Hepatocyte (in vitro differentiated cells): ENCODE results near the gene SLC12A4. TPM values are rescaled to one million over a fixed set of nuclear protein-coding genes. Genes with fewer than 3 reads are reported as not detected.

Source experiments
- DNase-seq: peaks from one replicate; pipeline ENCODE4 v3.0.0-alpha.2; 2016; ENCODE audit warnings: low spot score
- H2AFZ ChIP-seq: fragments of 200-600 bp; sonication (generic); 2 replicates; pipeline ENCODE4 v1.6.0; 2016; ENCODE audit warnings: antibody characterized with exemption, mild to moderate bottlenecking
- H3K27ac ChIP-seq: fragments of 200-600 bp; sonication (generic); 2 replicates; pipeline ENCODE4 v1.5.1; 2016; ENCODE audit warnings: mild to moderate bottlenecking
- H3K27me3 ChIP-seq: fragments of 200-600 bp; sonication (generic); 2 replicates; pipeline ENCODE4 v1.6.1; 2016
- H3K36me3 ChIP-seq: fragments of 200-600 bp; sonication (generic); replicated peaks from 2 replicates; pipeline ENCODE4 v1.5.1; 2016; ENCODE audit warnings: low read depth; ENCODE audit not compliant: insufficient read depth
- H3K4me1 ChIP-seq: fragments of 200-600 bp; sonication (generic); 2 replicates; pipeline ENCODE4 v1.5.1; 2016; ENCODE audit warnings: mild to moderate bottlenecking, moderate library complexity; ENCODE audit not compliant: insufficient read depth
- H3K4me2 ChIP-seq: fragments of 200-600 bp; sonication (generic); 2 replicates; pipeline ENCODE4 v1.6.0; 2016
- H3K4me3 ChIP-seq: fragments of 200-600 bp; sonication (generic); 2 replicates; pipeline ENCODE4 v1.5.1; 2016; ENCODE audit warnings: mild to moderate bottlenecking
- H3K79me2 ChIP-seq: fragments of 200-600 bp; sonication (generic); 2 replicates; pipeline ENCODE4 v1.6.0; 2017; ENCODE audit warnings: mild to moderate bottlenecking
- H3K9me2 ChIP-seq: fragments of 200-600 bp; sonication (generic); replicated peaks from 2 replicates; pipeline ENCODE4 v1.6.0; 2017; ENCODE audit warnings: mild to moderate bottlenecking; ENCODE audit not compliant: insufficient read depth
- H3K9me3 ChIP-seq: fragments of 200-600 bp; sonication (generic); 2 replicates; pipeline ENCODE4 v1.5.1; 2016; ENCODE audit warnings: low read depth, mild to moderate bottlenecking
- H4K20me1 ChIP-seq: fragments of 200-600 bp; sonication (generic); 2 replicates; pipeline ENCODE4 v1.6.0; 2016; ENCODE audit warnings: mild to moderate bottlenecking; ENCODE audit not compliant: insufficient read depth, poor library complexity, severe bottlenecking
- EZH2 ChIP-seq: fragments of 200-600 bp; sonication (generic); IDR thresholded peaks from 2 replicates; pipeline ENCODE4 v1.6.1; 2016; ENCODE audit warnings: antibody characterized with exemption, mild to moderate bottlenecking, borderline replicate concordance
- EZH2phosphoT487 ChIP-seq: fragments of 200-600 bp; sonication (generic); IDR thresholded peaks from one replicate; pipeline ENCODE4 v1.6.1; 2018; ENCODE audit warnings: antibody characterized with exemption, mild to moderate bottlenecking, low read depth, moderate library complexity; ENCODE audit not compliant: unreplicated experiment, severe bottlenecking
- WGBS: methylation state at CpG from one replicate; pipeline ENCODE4 v1.1.6; 2016; ENCODE audit warnings: low lambda C conversion rate; ENCODE audit errors: missing lambda C conversion rate; 5-methylcytosine and 5-hydroxymethylcytosine counted together
- polyA plus RNA-seq: library from polyadenylated mRNA; unstranded; fragments of >200 nt; fragmentation: Nextera tagmentation; extraction: Ambion mirVana; gene quantifications from 2 replicates; pipeline ENCODE4 v1.2.1, GENCODE V29; 2016
- total RNA-seq: library from RNA; depleted of rRNA; stranded (reverse); fragments of >200 nt; gene quantifications from 2 replicates; pipeline ENCODE4 v1.2.3, GENCODE V29; 2014
- TF ChIP-seq, protein P1 (sequence below): fragments of 200-600 bp; sonication (generic); IDR thresholded peaks from 2 replicates; pipeline ENCODE4 v1.5.1; 2016; ENCODE audit warnings: antibody characterized with exemption, mild to moderate bottlenecking; ENCODE audit not compliant: poor library complexity

SLC12A4 gene
- total and polyA plus RNA-seq, 2 experiments from 2014 or later: 55.2 to 63.9 TPM

- 86% methylated on average over 10 of the region's 10 CpGs for WGBS
- no peak overlapping the region for H2AFZ ChIP-seq
- H3K79me2 ChIP-seq: peaks cover 21% of the 10 kb centered on the region
- no peaks in the 10 kb centered on the region for H3K4me1 ChIP-seq
- no peak for DNase-seq
- H3K4me3 ChIP-seq: no peak overlapping the region
- no peaks in the 10 kb centered on the region for H3K36me3 ChIP-seq
- H3K4me2 ChIP-seq: no peak overlapping the region
- no peaks in the 10 kb centered on the region for H3K9me3 ChIP-seq
- H3K27ac ChIP-seq: no peak overlapping the region
- H3K9me2 ChIP-seq: no peaks in the 10 kb centered on the region
- no peaks in the 10 kb centered on the region for H3K27me3 ChIP-seq
- peaks cover 25% of the 10 kb centered on the region for H4K20me1 ChIP-seq
- no peak for TF ChIP-seq EZH2
- no peak for TF ChIP-seq EZH2phosphoT487
- TF ChIP-seq, protein P1, sequence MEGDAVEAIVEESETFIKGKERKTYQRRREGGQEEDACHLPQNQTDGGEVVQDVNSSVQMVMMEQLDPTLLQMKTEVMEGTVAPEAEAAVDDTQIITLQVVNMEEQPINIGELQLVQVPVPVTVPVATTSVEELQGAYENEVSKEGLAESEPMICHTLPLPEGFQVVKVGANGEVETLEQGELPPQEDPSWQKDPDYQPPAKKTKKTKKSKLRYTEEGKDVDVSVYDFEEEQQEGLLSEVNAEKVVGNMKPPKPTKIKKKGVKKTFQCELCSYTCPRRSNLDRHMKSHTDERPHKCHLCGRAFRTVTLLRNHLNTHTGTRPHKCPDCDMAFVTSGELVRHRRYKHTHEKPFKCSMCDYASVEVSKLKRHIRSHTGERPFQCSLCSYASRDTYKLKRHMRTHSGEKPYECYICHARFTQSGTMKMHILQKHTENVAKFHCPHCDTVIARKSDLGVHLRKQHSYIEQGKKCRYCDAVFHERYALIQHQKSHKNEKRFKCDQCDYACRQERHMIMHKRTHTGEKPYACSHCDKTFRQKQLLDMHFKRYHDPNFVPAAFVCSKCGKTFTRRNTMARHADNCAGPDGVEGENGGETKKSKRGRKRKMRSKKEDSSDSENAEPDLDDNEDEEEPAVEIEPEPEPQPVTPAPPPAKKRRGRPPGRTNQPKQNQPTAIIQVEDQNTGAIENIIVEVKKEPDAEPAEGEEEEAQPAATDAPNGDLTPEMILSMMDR: no peak
Observed at GRCh38 chr16:67924140-67924906, 44.1 kb downstream of the SLC12A4 start.

GRCh38 chr16:67923414-67924116, 44.9 kb downstream of the SLC12A4 start:
- no peaks in the 10 kb centered on the region for H3K36me3 ChIP-seq

GRCh38 chr16:67922740-67923139, 45.7 kb downstream of the SLC12A4 start:
- 85% methylated on average over 8 of the region's 8 CpGs for WGBS
- Histone ChIP-seq H3K79me2 (peaks cover 31% of the 10 kb centered on the region), H3K9me3 (no peaks in the 10 kb centered on the region), H4K20me1 (peaks cover 36% of the 10 kb centered on the region), H3K4me1 (peaks cover under 1% of the 10 kb centered on the region), H3K4me3 (no peak overlapping the region), H3K36me3 (no peaks in the 10 kb centered on the region), H2AFZ (no peak overlapping the region), H3K27me3 (no peaks in the 10 kb centered on the region), H3K9me2 (no peaks in the 10 kb centered on the region), H3K27ac (no peak overlapping the region), H3K4me2 (no peak overlapping the region)
- DNase-seq: no peak
- TF ChIP-seq EZH2phosphoT487 (no peak), EZH2 (no peak)
- TF ChIP-seq, protein P1: no peak

More at GRCh38 chr16:67923414-67924116, 44.9 kb downstream of the SLC12A4 start:
- Histone ChIP-seq H3K9me2 (no peaks in the 10 kb centered on the region), H2AFZ (no peak overlapping the region), H3K4me2 (no peak overlapping the region), H3K9me3 (no peaks in the 10 kb centered on the region), H3K27me3 (no peaks in the 10 kb centered on the region), H3K4me1 (no peaks in the 10 kb centered on the region), H3K4me3 (no peak overlapping the region), H3K79me2 (peaks cover 25% of the 10 kb centered on the region), H3K27ac (no peak overlapping the region), H4K20me1 (peaks cover 30% of the 10 kb centered on the region)
- TF ChIP-seq EZH2phosphoT487: no peak
- TF ChIP-seq EZH2: no peak
- TF ChIP-seq, protein P1: no peak
- DNase-seq: no peak
- WGBS: 93% methylated on average over 10 of the region's 10 CpGs
